ENCODE measurements around the gene KCNIP3. TPM values are rescaled to one million over a fixed set of nuclear protein-coding genes. Genes with fewer than 3 reads are reported as not detected.

The KCNIP3 gene
- total RNA-seq, 1 experiment from 2014 or later, result 4.5 TPM

DNA sequence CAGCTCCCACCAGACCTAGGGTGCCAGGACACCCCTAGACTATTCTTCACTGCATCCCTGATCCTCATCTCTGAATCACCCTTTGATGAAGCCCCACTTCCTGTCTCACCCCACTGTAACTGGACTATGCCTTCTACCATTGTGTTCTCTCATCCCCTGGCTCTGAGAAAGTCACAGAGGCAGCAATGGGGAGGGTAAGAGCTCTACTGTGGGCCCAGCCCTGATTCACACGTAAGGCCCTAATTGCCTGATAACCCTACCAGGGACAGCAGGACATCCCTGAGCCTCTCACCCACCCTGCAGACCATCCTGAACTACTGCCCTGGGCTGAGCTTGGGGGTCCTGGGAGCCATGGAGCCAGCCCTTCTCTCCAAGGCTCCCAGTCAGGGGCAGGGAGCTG lies 24.4 kb upstream of the KCNIP3 start:
- no peaks in the 10 kb centered on the region for H3K9me2 ChIP-seq (ENCODE audit: insufficient read depth)
- no peaks in the 10 kb centered on the region for H4K20me1 ChIP-seq (ENCODE audit: insufficient read depth)
- no peak for DNase-seq
- H3K27me3 ChIP-seq (ENCODE audit: insufficient read depth, low read depth), result no peaks in the 10 kb centered on the region
- peaks cover 8% of the 10 kb centered on the region; the same call in 1 of the 2 replicates for H3F3A ChIP-seq (ENCODE audit: insufficient read depth, low read depth)
- H3K36me3 ChIP-seq (ENCODE audit: low read depth), result no peaks in the 10 kb centered on the region; the same call in 1 of the 2 replicates
- peaks cover 27% of the 10 kb centered on the region for H3K4me1 ChIP-seq (replicated peaks; ENCODE audit: insufficient read depth)
- no peaks in the 10 kb centered on the region for H3K9me3 ChIP-seq (ENCODE audit: insufficient read depth, low read depth)
- ChIA-PET CTCF (interaction anchor here (0.7 kb wide), 1 partner anchor 284 kb away, joined by 5 read pairs; no protein-coding TSS in a partner anchor), POLR2A (ENCODE audit: unreplicated experiment) (no interaction called here)
- no peak overlapping the region for H3K4me2 ChIP-seq
- no TSS peak for BruUV-seq (replicated peaks)
- H3K79me2 ChIP-seq (ENCODE audit: low read depth), result peaks cover 32% of the 10 kb centered on the region
- intact Hi-C loops (cut with micrococcal nuclease; ENCODE audit: unreplicated experiment), result no loop called here
- no peak overlapping the region for H3K4me3 ChIP-seq
- TF ChIP-seq, protein P1, sequence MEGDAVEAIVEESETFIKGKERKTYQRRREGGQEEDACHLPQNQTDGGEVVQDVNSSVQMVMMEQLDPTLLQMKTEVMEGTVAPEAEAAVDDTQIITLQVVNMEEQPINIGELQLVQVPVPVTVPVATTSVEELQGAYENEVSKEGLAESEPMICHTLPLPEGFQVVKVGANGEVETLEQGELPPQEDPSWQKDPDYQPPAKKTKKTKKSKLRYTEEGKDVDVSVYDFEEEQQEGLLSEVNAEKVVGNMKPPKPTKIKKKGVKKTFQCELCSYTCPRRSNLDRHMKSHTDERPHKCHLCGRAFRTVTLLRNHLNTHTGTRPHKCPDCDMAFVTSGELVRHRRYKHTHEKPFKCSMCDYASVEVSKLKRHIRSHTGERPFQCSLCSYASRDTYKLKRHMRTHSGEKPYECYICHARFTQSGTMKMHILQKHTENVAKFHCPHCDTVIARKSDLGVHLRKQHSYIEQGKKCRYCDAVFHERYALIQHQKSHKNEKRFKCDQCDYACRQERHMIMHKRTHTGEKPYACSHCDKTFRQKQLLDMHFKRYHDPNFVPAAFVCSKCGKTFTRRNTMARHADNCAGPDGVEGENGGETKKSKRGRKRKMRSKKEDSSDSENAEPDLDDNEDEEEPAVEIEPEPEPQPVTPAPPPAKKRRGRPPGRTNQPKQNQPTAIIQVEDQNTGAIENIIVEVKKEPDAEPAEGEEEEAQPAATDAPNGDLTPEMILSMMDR (conservative IDR thresholded peaks at IDR 0.05), result no peak
- no peak for TF ChIP-seq EZH2 (IDR thresholded peaks at IDR 0.05; ENCODE audit: low read depth)
- no peak overlapping the region for H2AFZ ChIP-seq
- H3K27ac ChIP-seq, result no peak overlapping the region

DNA sequence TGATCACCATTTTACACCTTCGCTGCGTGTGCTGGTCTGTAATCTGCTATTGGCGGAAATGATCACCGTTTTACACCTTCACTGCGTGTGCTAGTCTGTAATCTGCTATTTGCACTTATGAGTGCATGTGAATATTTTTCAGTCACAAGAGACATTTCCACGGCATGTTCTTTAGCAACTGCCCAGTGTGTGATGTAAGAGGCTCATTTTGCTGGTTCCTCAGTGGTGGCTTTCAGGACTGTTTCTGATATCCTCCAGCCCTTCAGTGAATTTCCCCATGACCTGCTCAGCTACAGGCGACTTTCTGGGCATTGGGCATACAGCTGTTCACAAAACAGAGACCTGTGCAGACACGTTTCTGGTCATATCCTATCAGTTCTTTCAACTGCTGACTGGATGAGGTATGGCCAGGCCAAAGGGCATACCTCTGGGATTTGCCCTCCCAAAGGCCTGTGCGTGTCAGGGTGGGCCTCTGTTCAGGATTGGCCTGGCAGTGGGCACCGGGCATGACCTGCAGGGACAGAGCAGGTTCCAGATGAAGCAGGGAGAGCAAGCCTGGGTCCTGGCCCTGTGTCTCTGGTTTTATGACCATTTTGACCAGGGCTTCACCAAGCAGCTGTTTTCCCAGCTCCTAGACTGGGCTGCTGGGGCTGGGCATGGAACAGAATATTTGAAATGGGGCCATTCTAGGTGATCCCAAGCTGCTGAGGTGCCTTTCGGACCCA lies 23.4 kb upstream of the KCNIP3 start:
- H2AFZ ChIP-seq, result peak overlapping the region; percentile 35
- CTCF ChIA-PET, result interaction anchor here (0.7 to 1.2 kb wide), 2 partner anchors 42 to 285 kb away, joined by 5 to 9 read pairs; no protein-coding TSS in a partner anchor
- no peak overlapping the region for H3K27ac ChIP-seq

More for the DNA sequence above, 23.4 kb upstream of the KCNIP3 start:
- Histone ChIP-seq H3K4me2 (peak overlapping the region; percentile 88), H4K20me1 (ENCODE audit: insufficient read depth) (no peaks in the 10 kb centered on the region), H3K4me3 (peak overlapping the region; percentile 73; the same call in 1 of the 2 replicates), H3K36me3 (ENCODE audit: low read depth) (peaks cover 4% of the 10 kb centered on the region), H3F3A (ENCODE audit: insufficient read depth, low read depth) (peaks cover 10% of the 10 kb centered on the region; the same call in 1 of the 2 replicates), H3K9me2 (ENCODE audit: insufficient read depth) (no peaks in the 10 kb centered on the region), H3K79me2 (ENCODE audit: low read depth) (peaks cover 41% of the 10 kb centered on the region), H3K27me3 (ENCODE audit: insufficient read depth, low read depth) (no peaks in the 10 kb centered on the region), H3K4me1 (replicated peaks; ENCODE audit: insufficient read depth) (peaks cover 37% of the 10 kb centered on the region), H3K9me3 (ENCODE audit: insufficient read depth, low read depth) (no peaks in the 10 kb centered on the region)
- intact Hi-C loops (cut with micrococcal nuclease; ENCODE audit: unreplicated experiment), result loop anchor here (1.0 to 2.0 kb wide), 4 partner anchors 19 to 42 kb away; no protein-coding TSS in a partner anchor
- DNase-seq, result no peak
- no TSS peak for BruUV-seq (replicated peaks)
- TF ChIP-seq, protein P1 (conservative IDR thresholded peaks at IDR 0.05), result no peak
- TF ChIP-seq EZH2 (IDR thresholded peaks at IDR 0.05; ENCODE audit: low read depth), result no peak
- POLR2A ChIA-PET (ENCODE audit: unreplicated experiment), result interaction anchor here (0.6 kb wide), 2 partner anchors 40 to 129 kb away, joined by 3 read pairs; partner anchors contain the start of gene FAHD2A
